Measurements from ENCODE around the gene CREB3L4. TPM values are rescaled to one million over a fixed set of nuclear protein-coding genes. Genes with fewer than 3 reads are reported as not detected.
A peak's percentile ranks its signal among the peaks of the same experiment; 100 is the strongest.

The CREB3L4 gene
- total and polyA plus RNA-seq, 2 of the 4 experiments (the other 2 are of a cell fraction), result 6.5 to 9.8 TPM

- WGBS, 2 experiments (ENCODE audit: extremely low coverage in 2 of 2, insufficient read length in 1 of 2), result 0% methylated on average over 16 of the region's 53 CpGs; no CpG with 5 or more reads in 1 of the 2 experiments
- Histone ChIP-seq H2BK15ac (ENCODE audit: low read depth, low read length) (peak within 1 kb of the TSS; percentile 80; the same call in 1 of the 3 replicates), H3K27ac (ENCODE audit: insufficient read depth, low read length) (peak within 1 kb of the TSS; percentile 83), H4K20me1 (ENCODE audit: insufficient read depth, low read length) (peaks cover 38% of the 10 kb centered on the region), H2BK5ac (ENCODE audit: low read depth, low read length, poor library complexity, severe bottlenecking) (peak within 1 kb of the TSS; percentile 74), H3K56ac (ENCODE audit: extremely low read depth, insufficient read depth, low read length) (peak within 1 kb of the TSS; percentile 89), H2AK9ac (replicated peaks; ENCODE audit: low read depth, low read length, poor library complexity) (peak within 1 kb of the TSS; percentile 97), H2AK5ac (ENCODE audit: low read depth, low read length) (peak within 1 kb of the TSS; percentile 63), H2BK20ac (ENCODE audit: low read depth, low read length) (peak within 1 kb of the TSS; percentile 16; the same call in 1 of the 2 replicates), H3K23ac (ENCODE audit: low read depth, low read length) (peak within 1 kb of the TSS; percentile 94), H3K4ac (ENCODE audit: low read depth, low read length) (peak within 1 kb of the TSS; percentile 93), H3K27me3 (ENCODE audit: control insufficient read depth, insufficient read depth, low read length) (no peaks in the 10 kb centered on the region), H3K9ac (ENCODE audit: low read depth, low read length) (peak within 1 kb of the TSS; percentile 92), H3K4me3 (ENCODE audit: insufficient read depth, low read depth, low read length) (peak within 1 kb of the TSS; percentile 89), H2BK120ac (ENCODE audit: low read depth, low read length) (peak within 1 kb of the TSS; percentile 36), H3K36me3 (ENCODE audit: control insufficient read depth, insufficient read depth, low read length) (no peaks in the 10 kb centered on the region), H3K4me1 (ENCODE audit: control insufficient read depth, insufficient read depth, low read length) (peaks cover 11% of the 10 kb centered on the region), H3K18ac (ENCODE audit: low read depth, low read length) (peak within 1 kb of the TSS; percentile 40), H2AFZ (replicated peaks; ENCODE audit: low read length, poor library complexity) (peak within 1 kb of the TSS; percentile 94), H4K8ac (ENCODE audit: low read depth in 2 of 2, low read length in 2 of 2) (peak within 1 kb of the TSS; percentile 93 to 96), H3K14ac (replicated peaks; ENCODE audit: low read depth, low read length) (peak within 1 kb of the TSS; percentile 97), H3K9me1 (ENCODE audit: insufficient read depth, low read length) (peaks cover 9% of the 10 kb centered on the region; the same call in 1 of the 2 replicates), H3K9me3 (ENCODE audit: control insufficient read depth, insufficient read depth, low read length) (no peaks in the 10 kb centered on the region), H3K4me2 (ENCODE audit: low read depth, low read length) (peak within 1 kb of the TSS; percentile 82), H3K79me1 (ENCODE audit: low read depth in 1 of 2, low read length in 2 of 2) (peaks cover 8 to 50% of the 10 kb centered on the region in 2 experiments; a peak in 3 of 4 replicates), H4K5ac (ENCODE audit: low read depth, low read length) (peak within 1 kb of the TSS; percentile 81), H4K91ac (ENCODE audit: insufficient read depth, low read depth, low read length) (peak within 1 kb of the TSS; percentile 86)
- intact Hi-C loops (cut with micrococcal nuclease) (loop anchor here (5.0 to 10.0 kb wide), 2 partner anchors 41 to 128 kb away; no protein-coding TSS in a partner anchor), dilution Hi-C loops (cut with HindIII; ENCODE audit: low sequenced_read_pairs, unreplicated experiment) (loop anchor here (25.0 kb wide), 1 partner anchor 111 kb away; no protein-coding TSS in a partner anchor), in situ Hi-C loops (cut with MboI; ENCODE audit: low sequenced_read_pairs) (no loop called here)
- ATAC-seq (ENCODE audit: low read depth) (peak; percentile 98), DNase-seq (peak; percentile 100)
- ChIA-PET POLR2A (ENCODE audit: unreplicated experiment) (interaction anchor here (0.6 to 0.7 kb wide), 2 partner anchors 44 to 138 kb away, joined by 3 to 14 read pairs; partner anchors contain the start of gene CREB3L4), CTCF (no interaction called here)
- TF ChIP-seq FOS (IDR thresholded peaks at IDR 0.05; ENCODE audit: low read depth, low read length) (peak; percentile 76), CTCF (conservative IDR thresholded peaks at IDR 0.05; ENCODE audit: low read depth, low read length) (no peak), POLR2A (IDR thresholded peaks at IDR 0.05; ENCODE audit: low read depth, low read length) (peak; percentile 53), RAD21 (IDR thresholded peaks at IDR 0.05; ENCODE audit: low read length) (no peak), USF2 (IDR thresholded peaks at IDR 0.05; ENCODE audit: low read depth, low read length) (0 out of 2 replicates have a peak, but pooled peaks have one; percentile 28), MXI1 (IDR thresholded peaks at IDR 0.05; ENCODE audit: borderline replicate concordance, low read depth, low read length) (peak; percentile 56; the same call in 1 of the 2 replicates), MAZ (IDR thresholded peaks at IDR 0.05; ENCODE audit: borderline replicate concordance, low read depth, low read length) (peak; percentile 80; the same call in 1 of the 2 replicates), BHLHE40 (IDR thresholded peaks at IDR 0.05; ENCODE audit: low read depth, low read length) (no peak)
- BruUV-seq (replicated peaks), result no TSS peak
Measured at GRCh38 chr1:153922972-153923925, 44.5 kb upstream of the CREB3L4 start, which contains the start of gene GATAD2B. GATAD2B (minus strand) TSS chr1:153922972; CDS start chr1:153828347, 94,625 bp downstream.
